ENCODE data around the gene CCDC148.
A peak's percentile ranks its signal among the peaks of the same experiment; 100 is the strongest.

CCDC148 gene

DNA sequence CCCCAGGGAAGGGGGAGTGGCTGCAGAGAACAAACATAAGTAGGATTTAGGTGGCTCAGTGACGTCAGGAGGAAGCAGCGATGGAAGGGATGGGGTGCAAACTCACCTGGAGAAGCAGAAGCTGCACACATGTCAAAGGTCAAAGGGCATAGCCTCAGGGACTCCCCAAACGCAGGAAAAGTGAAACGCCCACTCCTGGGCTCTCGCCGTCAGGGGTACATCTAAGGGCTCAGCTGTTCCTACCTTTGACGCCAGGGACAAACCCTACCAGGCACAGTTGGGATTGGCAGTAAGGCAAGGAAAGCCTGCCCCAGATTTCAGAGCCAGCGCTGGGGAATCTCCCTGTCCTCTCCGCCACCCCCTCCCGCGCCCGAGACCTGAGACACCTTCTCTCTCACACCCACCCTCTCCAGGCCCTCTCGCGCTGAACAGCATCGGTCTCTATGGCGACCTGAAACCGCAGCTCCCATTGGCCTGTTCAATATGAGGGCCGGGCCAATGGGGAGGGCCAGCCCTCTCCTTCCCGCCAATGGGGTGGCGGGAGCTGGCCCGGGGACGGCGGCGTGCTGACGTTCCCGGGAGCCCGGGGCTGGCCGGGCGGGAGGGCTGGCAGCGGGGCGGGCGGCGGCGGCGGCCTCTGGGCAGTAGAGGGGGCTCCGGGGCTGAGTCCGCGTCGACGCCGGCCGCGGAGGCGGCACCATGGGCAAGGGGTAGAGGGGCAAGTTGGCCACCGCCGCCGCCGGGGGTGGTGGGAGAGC lies at the start of gene CCDC148, which contains the start of gene PKP4:
CCDC148 (minus strand) TSS at position 445 of the 758 bp plus-strand sequence; CDS start at position 131, 314 bp downstream.
PKP4 (plus strand) TSS at position 644 of the 758 bp plus-strand sequence. CDS start 76,233 bp downstream, outside the sequence.
- peak; percentile 95 for DNase-seq

DNA sequence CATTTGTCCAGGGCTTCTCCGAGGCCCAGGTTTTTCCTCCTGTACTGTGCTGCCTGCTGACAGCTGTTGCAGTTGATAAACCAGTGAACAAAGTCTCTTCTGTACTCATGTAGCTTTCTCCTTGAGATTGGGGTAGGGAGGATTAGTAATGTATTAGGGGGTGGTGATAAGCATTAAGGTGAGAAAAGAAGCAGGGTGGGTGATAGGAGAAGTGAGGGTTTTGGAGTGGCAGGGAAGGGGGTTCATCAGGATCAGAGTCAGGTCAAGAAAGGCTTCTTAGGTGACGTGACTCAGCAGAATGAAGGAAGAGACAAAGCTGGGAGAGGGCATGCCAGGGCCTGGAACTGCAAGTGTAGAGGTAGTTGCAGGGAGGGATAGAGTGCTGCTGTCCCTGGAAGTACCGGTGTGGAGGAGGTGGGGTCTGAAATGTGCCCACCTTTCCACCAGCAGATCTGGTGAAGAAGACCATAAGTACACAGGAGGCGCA lies 48.9 kb upstream of the CCDC148 start:
- no peak for DNase-seq

DNA sequence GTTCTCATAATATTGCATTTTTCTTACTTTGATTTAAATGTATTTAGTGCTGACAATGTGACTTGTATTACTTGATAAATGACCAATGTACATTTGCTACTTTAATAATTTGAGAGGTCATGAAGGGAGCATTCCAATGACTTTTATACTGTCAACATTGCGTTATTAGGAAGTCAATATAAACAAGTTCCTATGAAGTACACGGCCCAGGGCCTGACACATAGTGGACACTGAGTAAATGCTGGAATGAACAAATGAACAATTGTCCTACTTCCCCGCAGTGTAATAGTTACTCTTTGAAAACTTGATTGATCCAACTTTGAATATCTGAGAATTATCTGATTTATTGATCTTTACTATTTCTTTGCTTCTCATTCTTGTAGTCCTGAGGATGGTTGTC lies 47.5 kb upstream of the CCDC148 start:
- no peak for DNase-seq

DNA sequence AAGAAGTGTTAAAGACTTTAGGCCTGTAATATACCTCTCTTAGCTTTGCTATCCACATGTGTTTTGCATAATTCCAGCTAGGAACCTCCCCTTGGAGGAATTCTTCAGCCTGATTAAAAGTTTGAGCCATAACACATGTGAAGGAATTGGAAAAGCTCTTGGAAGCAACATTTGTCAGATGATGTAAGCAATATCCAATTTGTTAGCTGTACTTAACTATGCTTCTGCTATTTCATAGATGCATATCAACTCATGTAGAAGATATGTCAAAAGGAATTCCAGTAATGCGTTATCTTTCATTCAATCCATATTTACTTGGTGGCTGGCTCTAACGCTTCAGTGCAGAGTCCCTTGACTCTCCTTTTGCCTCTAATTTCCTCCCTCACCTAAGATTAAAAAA lies 46.4 kb upstream of the CCDC148 start:
- DNase-seq: no peak

DNA sequence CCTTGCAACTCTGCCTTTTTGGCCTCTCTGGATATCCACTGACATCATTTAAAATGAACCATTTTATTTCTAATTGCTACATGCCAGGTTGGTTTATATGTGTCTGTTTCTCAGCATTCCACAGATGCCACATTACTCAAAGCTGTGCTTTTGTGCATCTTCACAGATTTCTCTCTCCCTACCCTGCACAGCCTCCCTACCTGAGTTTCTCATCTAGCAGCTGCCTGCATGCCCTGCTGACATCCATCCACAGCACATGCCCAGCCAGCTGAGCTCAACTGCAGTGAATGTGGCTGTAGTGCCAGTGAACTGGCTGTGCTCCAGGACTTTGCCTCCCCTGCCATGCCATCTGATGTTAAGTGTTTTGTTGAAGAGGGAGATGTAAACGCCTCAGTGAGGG lies 44.7 kb upstream of the CCDC148 start:
- DNase-seq: no peak

DNA sequence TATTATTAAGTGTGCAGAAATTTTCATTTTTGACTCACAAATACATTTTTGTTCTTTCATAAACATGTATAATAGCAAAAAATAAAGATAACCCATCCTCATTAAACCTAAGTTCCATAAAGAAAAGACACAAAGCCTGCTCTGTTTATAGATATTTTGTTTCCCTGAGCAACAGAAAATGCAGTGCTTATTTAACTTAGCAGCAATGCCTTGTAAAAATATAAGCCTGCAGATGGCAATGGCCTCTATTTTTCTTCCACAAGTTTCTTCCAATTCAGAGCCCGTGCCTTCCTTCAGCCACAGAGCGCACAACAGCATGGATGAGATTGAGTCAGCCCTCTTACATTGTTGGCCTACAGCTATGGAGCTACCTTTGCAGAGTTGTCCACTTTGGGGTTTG lies 43.8 kb upstream of the CCDC148 start:
- DNase-seq: no peak

DNA sequence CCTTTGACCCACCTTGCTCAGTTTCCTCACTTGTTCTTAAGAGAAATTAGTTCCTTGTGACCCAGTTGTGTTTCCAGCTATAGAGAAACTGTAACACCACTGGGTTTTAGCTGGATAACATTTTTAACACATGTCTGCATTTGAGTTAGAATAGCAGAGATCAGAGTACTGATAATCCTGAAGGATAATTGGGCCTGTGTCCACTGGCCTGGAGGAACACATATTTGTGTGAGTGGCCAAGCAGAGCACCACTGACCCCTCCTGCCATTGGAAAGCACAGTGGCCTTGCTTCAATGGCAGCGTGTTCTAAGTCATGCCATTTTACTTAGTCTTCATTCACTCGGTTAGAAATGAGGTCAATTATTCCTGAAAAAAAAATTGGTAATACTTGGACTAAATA lies 42.8 kb upstream of the CCDC148 start:
- no peak for DNase-seq

DNA sequence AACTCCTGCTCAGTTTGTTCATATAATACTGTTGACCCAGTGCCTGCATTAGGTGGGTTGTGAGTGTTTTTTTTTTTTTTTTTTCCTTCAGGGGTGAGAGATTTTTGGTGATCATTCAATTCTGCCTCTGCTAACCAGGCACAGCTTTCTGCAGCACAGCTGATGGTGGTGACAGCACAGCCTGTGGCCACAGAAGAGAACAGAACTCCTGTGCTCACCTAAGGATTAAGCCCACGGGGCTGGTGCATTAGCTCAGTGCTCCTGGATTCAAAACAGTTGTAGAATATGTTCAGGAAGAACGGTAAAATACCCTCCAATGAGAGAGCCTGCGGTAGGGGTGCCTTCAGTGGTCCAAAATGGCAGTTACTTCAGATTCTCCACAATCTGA lies 42.2 kb upstream of the CCDC148 start:
- no peak for DNase-seq

DNA sequence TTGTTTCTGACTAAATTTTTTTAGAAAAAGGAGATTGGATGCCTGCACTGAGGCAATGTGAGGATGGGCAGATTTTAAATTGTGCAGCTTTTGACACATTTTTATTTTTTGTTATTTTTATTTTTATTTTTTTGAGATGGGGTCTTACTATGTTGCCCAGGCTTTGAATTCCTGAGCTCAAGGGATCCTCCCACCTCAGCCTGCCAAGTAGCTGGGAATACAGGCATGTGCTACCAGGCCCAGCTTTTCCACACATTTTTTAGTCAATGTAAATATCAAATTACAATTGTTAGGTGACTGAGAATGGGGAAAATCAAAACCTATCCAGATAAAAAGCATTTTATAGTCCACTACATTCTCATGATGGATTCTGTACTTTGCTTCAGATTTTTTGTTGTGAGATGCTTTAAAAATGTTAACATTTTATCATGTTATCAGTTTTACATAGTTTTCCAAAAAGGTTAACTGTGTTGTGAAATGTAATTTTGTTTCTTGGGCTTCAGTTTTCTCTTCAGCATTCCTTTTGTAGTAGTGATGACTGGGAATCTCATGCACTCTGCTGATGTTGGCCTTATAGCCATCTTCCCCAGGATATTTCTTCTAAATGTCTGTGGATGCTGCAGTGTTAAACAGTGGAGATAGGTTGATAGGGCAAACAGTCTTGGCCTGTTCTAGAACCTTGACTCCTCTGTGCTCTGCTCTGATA lies 41.6 kb upstream of the CCDC148 start:
- no peak for DNase-seq

DNA sequence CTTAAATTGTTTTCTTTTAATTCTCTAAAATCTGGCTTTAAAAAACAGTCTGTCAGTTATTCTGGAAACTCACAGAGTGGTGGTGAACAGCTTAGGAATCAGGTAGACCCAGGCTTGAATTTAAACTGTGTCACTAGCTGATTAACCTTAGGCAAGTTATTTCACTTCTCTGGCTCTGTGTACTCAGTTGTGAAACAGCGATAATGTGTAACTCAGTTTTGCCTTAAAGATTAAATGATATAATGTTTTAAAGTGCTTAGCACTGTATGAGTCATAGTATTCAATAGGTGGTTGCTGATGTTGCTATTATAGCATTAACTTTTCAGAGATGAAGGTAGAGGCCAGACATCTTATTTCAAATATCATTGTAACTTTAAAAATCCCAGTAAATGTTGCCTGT lies 40.9 kb upstream of the CCDC148 start:
- no peak for DNase-seq

DNA sequence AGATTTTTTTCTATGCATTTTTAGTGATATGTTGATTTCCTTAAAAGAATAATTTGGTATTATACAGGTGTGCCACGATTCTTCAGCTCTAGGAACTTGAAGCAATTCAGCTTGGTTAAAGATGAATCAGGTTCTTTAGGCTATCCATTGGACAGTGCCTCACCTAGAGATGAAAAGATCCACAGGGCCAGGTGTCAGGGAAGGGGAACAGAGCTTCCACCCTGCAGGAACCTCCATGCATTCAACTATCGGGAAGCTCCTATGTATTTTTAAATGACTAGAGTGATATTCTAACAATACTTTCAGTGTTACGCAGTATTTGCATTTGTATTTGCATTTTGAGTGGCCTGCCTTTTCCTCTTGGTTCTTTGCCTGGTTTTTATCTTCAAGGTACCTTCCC lies 40.4 kb upstream of the CCDC148 start:
- DNase-seq: no peak

DNA sequence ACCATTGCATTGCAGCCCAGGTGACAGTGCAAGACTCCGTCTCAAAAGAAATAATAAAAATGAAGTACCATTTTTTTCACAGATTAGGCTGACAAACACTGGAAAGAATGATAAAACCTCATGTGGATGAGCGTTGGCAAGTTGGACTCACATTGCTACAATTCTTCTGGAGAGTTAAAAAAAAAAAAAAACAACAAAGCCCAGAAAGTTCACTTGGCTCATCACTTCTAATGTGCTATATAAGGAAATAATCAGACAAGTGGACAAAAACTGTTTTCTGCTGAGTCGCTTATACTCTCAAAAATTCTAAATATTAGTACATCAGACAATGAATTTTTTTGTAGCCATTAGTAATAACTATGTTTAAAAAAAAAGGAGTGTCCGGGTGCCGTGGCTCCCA lies 38.6 kb upstream of the CCDC148 start:
- no peak for DNase-seq

DNA sequence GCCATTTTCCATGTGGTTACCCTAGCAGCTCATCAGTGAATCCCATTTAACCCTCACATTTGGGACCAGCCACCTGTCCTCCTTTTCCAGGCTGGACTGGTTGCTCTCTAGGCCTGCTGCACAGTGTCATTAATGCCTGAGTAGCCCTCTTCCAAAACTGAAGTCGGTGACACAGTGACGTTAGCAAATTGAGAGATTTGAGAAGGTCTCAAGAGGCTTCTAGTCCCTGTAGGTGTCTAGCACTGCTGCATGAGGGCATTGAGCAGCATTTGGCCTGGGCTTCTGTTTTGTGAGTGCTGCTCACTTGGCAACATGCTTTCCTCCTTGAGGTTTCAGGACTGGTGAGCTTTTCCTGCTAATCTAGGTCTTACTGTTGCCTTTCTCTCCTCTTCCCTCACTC lies 36.9 kb upstream of the CCDC148 start:
- DNase-seq: no peak

DNA sequence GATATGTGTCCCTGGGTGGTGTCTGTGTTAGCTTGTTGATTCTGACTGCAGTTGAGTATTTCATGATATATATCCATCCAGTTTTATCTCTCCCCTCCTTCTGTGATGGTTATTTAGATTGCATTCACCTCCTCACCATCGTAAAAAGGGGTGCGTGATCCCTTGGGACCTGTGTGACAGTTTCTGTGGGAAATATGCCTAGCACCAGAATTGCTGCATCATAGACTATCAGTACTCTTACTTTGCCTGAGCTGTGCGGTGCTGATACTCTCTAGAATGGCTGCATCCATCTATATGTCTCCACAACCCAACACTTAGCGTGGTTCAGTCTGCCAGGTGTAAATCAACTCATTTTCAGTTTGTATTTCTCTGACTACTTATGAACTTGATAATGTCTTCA lies 34.5 kb upstream of the CCDC148 start:
- DNase-seq: no peak

DNA sequence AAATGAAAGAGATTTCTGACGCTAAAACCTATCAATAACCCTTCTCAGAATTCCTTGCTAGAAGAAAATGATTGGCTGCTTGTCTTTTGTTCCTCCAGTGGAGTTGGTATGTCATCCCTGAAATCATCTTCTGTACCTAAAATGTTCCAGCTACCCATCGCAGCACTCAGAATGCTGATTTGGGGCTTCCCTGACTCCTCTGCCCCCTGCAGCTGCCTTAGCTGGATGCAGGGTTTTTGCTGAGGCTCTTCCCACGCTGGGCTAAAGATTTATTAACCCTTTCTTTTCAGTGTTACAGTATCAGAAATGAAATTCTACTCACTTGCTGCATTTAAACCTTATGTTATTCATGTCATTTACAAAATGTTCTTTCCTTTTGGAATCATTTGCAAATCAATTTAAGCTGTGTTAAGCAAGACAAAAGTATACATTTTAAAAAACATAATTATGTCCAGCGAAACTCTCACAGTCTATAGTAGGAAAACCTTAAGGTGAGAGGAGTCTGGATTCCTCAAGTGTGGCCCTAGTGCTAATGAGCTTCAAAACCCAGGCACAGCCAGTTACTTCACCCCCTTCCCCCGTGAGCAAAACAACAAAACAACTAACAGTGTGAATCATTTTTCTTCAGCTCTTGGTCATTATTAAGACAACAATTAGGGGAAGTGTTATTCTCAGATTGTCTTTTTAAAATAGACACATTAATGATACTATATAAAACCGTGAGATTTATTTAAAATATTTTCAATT lies 33.0 kb upstream of the CCDC148 start:
- DNase-seq: no peak

DNA sequence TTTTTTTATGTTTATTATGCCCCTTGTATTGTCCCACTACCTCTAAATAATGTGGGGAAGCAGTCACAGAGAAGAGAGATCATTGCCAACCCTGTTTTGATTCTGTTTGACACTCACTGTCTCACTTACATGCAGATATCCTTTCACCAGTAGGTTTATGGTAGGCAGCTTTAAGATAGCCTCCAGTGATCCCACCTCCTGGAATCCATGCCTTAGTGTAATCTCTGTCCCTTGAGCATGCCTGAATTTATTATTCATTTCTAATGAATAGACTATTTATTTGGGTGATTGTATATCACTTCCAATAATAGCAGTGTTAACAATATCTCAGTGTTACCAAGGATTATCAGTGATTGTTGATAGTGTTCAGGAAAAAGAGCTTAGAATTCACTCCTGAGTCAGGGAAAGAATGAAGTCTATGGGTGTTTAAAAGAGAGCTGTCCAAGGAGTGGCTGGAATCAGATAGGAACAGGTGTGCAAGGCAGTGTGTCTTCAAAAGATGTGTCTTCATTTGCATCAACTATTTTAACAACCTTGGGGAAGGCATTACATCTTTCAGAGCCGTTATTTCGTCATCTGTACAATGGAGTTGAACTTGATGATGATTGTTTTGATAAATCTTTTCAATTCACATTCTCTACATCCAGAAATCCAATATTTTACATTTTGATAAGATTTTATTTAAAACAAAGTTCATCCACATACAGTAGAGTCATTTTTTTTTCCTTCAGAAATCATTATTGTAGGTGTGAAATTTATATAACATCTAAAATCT lies 32.1 kb upstream of the CCDC148 start:
- no peak for DNase-seq

DNA sequence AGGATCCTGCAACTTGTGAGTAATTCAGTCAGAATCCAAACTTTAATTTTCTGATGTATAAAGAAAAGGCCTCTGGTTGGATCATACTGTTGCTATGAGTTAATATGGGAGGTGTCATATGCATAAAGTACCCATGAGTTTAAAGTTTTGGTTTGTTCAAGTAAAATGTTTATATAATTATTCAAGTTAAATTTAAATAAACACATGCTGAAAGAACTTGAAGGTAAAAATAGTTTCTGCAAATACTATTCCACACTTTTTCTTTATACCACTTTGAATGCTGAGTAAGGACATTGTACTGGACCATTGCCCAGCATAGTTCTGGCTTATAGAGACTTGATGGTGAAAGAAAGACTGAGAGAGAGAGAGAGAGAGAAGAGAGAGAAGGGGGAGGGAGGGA lies 30.9 kb upstream of the CCDC148 start:
- no peak for DNase-seq

DNA sequence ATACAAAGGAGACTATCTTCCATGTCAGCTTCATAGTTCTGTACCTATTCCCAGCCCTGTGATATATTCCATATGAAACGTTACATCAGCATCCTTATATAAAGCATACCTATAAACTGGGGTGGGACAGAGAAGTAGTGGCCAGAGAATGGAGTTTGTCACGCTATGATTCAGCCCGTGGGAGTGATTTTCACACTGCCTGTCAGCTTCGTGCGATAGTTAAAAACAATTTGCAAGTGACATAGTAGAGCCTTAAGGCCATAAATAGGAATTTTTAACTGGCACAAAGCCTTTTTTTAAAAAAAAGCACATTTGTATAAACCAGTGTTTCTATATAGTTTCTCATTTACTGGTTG lies 30.4 kb upstream of the CCDC148 start:
- no peak for DNase-seq

DNA sequence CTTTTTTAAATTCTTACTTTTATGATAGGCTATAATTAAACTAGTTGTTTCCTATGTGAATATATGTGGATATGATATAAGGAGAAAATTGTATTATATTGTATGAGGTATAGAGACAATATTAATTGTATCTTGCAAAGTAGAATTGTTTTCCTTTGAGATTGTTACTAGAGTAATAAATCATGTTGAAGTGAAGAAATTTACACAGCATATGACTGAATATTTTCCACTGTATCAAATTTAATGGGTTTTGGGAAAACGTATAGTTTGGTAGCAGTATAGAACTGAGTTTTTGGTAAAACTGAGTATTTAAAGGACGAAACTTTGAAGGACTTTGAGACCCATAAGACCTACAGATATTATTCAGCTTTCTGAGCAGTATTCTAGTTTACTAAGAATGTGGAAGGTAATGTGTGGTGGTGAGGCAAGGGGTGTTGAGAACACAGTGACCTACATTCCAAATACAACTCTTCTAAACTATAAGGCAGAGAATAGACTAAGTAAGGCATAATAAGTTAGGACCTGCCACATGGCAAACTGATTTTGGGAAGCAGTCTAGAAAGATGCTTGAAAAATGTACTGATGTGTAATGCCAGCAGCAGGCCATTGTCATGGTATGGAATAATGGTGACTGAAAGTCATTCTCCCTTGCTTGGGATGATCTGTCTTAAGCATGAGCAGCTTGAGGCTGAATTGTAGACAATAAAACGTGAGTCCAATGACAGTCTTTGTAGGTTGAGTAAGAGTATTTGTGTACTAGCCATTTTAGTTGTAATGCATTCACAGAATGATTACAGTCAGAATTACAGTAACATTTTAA lies 29.8 kb upstream of the CCDC148 start:
- no peak for DNase-seq

DNA sequence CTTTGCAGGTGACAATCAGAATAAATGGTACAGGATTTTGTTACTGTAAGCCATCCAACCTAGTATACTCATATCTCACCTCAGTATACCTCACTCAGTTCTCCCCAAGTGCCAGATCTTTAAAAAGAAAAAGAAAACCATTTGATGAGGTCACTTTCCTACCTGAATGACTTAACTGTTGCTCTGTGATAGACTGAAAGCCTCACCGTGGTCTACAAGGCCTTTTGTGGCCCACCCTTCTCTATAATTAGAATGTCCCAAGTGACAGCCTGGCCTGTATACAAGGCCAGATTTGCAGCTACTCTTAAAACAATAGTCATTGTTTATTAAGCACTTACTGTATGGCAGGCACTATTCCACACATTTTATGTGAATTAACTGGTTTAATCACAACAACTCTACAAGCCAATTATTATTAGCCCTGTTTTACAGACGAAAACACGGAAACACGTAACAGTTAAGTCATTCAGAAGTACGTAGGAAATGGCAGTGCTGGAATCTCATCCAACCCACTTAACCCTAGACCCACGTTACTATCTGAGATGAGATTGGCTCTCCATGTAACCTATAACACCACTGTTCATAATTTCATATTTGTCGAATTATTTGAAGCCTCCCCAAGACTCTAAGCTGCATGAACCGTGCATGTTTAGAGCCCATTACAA lies 28.5 kb upstream of the CCDC148 start:
- no peak for DNase-seq

DNA sequence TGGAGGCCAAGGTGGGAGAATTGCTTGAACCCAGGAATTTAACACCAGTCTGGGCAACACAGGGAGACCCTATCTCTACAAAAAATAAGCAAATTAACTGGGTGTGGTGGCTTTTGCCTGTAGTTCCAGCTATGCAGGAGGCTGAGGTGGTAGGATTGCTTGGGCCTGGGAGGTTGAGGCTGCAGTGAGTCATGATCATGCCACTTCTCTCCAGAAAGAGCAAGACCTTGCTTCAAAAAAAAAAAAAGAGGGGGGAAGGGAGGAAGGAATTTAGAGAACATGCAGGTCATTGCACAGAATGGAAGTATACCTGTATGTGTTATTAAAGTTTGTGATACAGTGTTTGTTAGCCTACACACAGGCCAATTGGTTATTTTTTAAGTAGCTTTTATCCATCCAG lies 26.0 kb upstream of the CCDC148 start:
- DNase-seq: no peak

Data from NCI-H748 treated with DMSO at 0.1 percent for 48 hours (cell line).